ENCODE results near the gene PREX1. TPM values are rescaled to one million over a fixed set of nuclear protein-coding genes. Genes with fewer than 3 reads are reported as not detected.

The PREX1 gene
- total and polyA plus RNA-seq, 2 experiments from 2014 or later = 2.4 to 10.3 TPM

- TF ChIP-seq ZNF462 (CRISPR knock-in tag; IDR thresholded peaks at IDR 0.05) (no peak), CREB1 (CRISPR knock-in tag; IDR thresholded peaks at IDR 0.05; ENCODE audit: low read depth) (no peak)
Observed at GRCh38 chr20:48638546-48638945, 189.3 kb downstream of the PREX1 start (continued).

GRCh38 chr20:48637461-48637860 lies 190.3 kb downstream of the PREX1 start:
- H3K27ac ChIP-seq (ENCODE audit: low read depth) = no peak overlapping the region
- H4K20me1 ChIP-seq (replicated peaks; ENCODE audit: insufficient read depth) = no peaks in the 10 kb centered on the region
- H3K9me2 ChIP-seq (ENCODE audit: insufficient read depth) = no peaks in the 10 kb centered on the region
- TF ChIP-seq EZH2phosphoT487 (IDR thresholded peaks at IDR 0.05; ENCODE audit: unreplicated experiment) (no peak), ZNF331 (CRISPR knock-in tag; IDR thresholded peaks at IDR 0.05; ENCODE audit: low read depth) (no peak), JUNB (IDR thresholded peaks at IDR 0.05; ENCODE audit: unreplicated experiment) (no peak), ZNF114 (CRISPR knock-in tag; IDR thresholded peaks at IDR 0.05) (no peak), NANOG (IDR thresholded peaks at IDR 0.05; ENCODE audit: borderline replicate concordance) (no peak), STAT1 (IDR thresholded peaks at IDR 0.05; ENCODE audit: unreplicated experiment) (no peak), ZNF462 (CRISPR knock-in tag; IDR thresholded peaks at IDR 0.05) (no peak), CREB1 (CRISPR knock-in tag; IDR thresholded peaks at IDR 0.05; ENCODE audit: low read depth) (no peak), CTCF (conservative IDR thresholded peaks at IDR 0.05; ENCODE audit: low read depth in 2 of 2) (no peak)

More at GRCh38 chr20:48637461-48637860, 190.3 kb downstream of the PREX1 start:
- ATAC-seq = no peak
- H3K4me3 ChIP-seq = no peak overlapping the region
- Mint-ChIP-seq H3K36me3 (ENCODE audit: low read depth) (peaks cover 5% of the 10 kb centered on the region; the same call in 2 of the 3 replicates), H3K27ac (no peak overlapping the region), H3K4me3 (no peak overlapping the region), H3K9me3 (no peaks in the 10 kb centered on the region), H3K4me1 (no peaks in the 10 kb centered on the region), H3K27me3 (ENCODE audit: insufficient read depth, low read depth, poor library complexity) (peaks cover 7% of the 10 kb centered on the region)
- no peak overlapping the region for H2AFZ ChIP-seq
- H3K4me1 ChIP-seq (ENCODE audit: insufficient read depth) = no peaks in the 10 kb centered on the region
- no peaks in the 10 kb centered on the region for H3F3A ChIP-seq (replicated peaks; ENCODE audit: low read depth)
- H3K79me2 ChIP-seq (replicated peaks; ENCODE audit: insufficient read depth) = no peaks in the 10 kb centered on the region
- no peaks in the 10 kb centered on the region for H3K36me3 ChIP-seq (ENCODE audit: insufficient read depth)
- DNase-seq (ENCODE audit: low spot score) = no peak
- H3K4me2 ChIP-seq = no peak overlapping the region
- no peaks in the 10 kb centered on the region for H3K27me3 ChIP-seq (ENCODE audit: insufficient read depth)
